ENCODE measurements around the gene VPS9D1. TPM values are rescaled to one million over a fixed set of nuclear protein-coding genes. Genes with fewer than 3 reads are reported as not detected.
"Not testable (repeated sequence)": the region's sequence is repeated elsewhere in the genome, so short reads cannot be mapped to it uniquely, and the experiment has no call there.

VPS9D1 gene
- total RNA-seq, 1 donor from 2014 or later: 11.3 TPM

DNA sequence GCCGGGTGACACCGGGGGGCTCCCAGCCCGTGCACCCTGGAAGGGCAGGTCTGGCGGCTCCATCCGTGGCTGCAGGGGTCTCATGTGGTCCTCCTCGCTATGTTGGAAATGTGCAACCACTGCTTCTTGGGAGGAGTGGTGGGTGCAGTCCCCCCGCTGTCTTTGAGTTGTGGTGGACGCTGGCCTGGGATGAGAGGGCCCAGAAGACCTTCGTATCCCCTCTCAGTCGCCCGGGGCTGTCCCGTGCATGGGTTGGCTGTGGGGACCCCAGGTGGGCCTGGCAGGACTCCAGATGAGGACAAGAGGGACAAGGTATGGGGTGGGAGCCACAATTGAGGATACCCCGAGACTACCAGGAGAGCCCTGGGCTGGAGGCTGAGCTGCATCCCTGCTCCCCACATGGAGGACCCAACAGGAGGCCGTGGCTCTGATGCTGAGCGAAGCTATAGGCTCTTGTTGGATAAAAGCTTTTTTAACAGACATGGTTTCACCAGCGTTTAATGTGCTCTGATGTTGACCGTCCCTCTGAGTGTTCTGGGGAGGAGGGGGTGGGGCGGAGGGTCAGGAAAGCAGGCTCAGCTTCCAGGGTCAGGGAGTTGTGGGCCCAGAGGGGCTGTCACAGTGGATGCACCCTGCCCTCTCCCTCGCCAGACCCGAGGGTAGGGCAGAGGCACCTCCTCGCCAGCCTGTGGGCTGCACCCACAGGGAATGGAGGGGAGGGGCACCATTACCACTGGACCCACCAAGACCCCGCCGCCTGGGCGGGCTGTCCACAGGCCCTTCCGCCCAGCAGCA is 24.6 kb downstream of the VPS9D1 start:
- Histone ChIP-seq H3K4me2 (ENCODE audit: low read length) (no peak overlapping the region), H3K9me3 (ENCODE audit: insufficient read depth, low read depth, low read length) (no peaks in the 10 kb centered on the region), H3K9ac (ENCODE audit: low read length) (no peak overlapping the region), H4K20me1 (ENCODE audit: insufficient read depth, low read length) (peaks cover 42% of the 10 kb centered on the region), H3K79me2 (ENCODE audit: insufficient read depth, low read length) (no peaks in the 10 kb centered on the region), H3K4me1 (ENCODE audit: insufficient read depth, low read length) (peaks cover 12% of the 10 kb centered on the region), H3K36me3 (ENCODE audit: insufficient read depth, low read length) (peaks cover 9% of the 10 kb centered on the region), H2AFZ (ENCODE audit: low read depth, low read length) (no peak overlapping the region), H3K27me3 (ENCODE audit: insufficient read depth, low read length) (no peaks in the 10 kb centered on the region), H3K4me3 (ENCODE audit: insufficient read depth, low read depth, low read length) (no peak overlapping the region), H3K27ac (ENCODE audit: low read depth, low read length) (no peak overlapping the region)
- Mint-ChIP-seq H3K9me3 (ENCODE audit: unreplicated experiment) (no peaks in the 10 kb centered on the region), H3K27me3 (ENCODE audit: low read depth, unreplicated experiment) (no peaks in the 10 kb centered on the region), H3K36me3 (ENCODE audit: low read depth, unreplicated experiment) (peaks cover 16% of the 10 kb centered on the region), H3K4me3 (ENCODE audit: unreplicated experiment) (no peak overlapping the region), H3K27ac (ENCODE audit: unreplicated experiment) (peak overlapping the region; percentile 41), H3K4me1 (ENCODE audit: low read depth, unreplicated experiment) (no peaks in the 10 kb centered on the region)
- FAIRE-seq: no peak
- no peak for DNase-seq (ENCODE audit: low read depth)
- TF ChIP-seq, protein P1, sequence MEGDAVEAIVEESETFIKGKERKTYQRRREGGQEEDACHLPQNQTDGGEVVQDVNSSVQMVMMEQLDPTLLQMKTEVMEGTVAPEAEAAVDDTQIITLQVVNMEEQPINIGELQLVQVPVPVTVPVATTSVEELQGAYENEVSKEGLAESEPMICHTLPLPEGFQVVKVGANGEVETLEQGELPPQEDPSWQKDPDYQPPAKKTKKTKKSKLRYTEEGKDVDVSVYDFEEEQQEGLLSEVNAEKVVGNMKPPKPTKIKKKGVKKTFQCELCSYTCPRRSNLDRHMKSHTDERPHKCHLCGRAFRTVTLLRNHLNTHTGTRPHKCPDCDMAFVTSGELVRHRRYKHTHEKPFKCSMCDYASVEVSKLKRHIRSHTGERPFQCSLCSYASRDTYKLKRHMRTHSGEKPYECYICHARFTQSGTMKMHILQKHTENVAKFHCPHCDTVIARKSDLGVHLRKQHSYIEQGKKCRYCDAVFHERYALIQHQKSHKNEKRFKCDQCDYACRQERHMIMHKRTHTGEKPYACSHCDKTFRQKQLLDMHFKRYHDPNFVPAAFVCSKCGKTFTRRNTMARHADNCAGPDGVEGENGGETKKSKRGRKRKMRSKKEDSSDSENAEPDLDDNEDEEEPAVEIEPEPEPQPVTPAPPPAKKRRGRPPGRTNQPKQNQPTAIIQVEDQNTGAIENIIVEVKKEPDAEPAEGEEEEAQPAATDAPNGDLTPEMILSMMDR (IDR thresholded peaks at IDR 0.05; ENCODE audit: insufficient read depth, low read depth, low read length): no peak
- TF ChIP-seq EZH2 (IDR thresholded peaks at IDR 0.05; ENCODE audit: insufficient read depth, low read length): no peak

DNA sequence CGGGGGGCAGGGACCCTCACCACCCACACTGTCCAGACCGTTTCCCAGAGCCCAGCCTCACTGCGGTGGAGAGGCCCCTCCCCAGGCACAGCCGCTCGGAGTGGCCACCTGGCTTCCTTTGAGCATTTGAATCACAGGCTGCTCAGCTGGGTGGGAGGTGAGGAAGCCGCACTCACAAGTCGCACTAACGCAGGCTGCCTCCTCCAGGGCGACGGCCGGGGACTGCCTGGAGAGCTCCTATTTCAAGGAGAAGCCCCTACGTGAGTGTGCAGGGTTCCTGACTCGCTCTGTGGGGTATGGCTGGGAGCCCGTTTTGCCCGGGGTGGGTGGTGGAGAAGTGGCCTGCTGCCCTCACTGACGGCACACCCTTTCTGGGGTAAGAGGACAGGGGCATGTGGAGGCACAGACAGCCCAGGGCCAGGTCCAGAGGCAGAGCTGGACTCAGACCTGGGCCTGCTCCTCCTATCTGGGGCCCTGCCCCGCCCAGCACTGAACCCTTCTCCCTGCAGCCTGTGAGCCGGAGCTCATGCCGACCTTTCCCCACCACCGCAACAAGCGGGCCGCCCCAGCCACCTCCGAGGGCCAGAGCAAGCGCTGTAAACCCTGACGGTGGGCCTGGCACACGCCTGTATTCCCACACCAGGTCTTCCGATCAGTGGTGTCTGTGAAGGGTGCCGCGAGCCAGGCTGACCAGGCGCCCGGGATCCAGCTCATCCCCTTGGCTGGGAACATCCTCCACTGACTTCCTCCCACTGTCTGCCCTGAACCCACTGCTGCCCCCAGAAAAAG is 25.4 kb downstream of the VPS9D1 start:
- no peak overlapping the region for H3K4me3 ChIP-seq (ENCODE audit: insufficient read depth, low read depth, low read length)
- Mint-ChIP-seq H3K36me3 (ENCODE audit: low read depth, unreplicated experiment) (peaks cover 16% of the 10 kb centered on the region), H3K27ac (ENCODE audit: unreplicated experiment) (peak overlapping the region; percentile 47), H3K27me3 (ENCODE audit: low read depth, unreplicated experiment) (no peaks in the 10 kb centered on the region), H3K9me3 (ENCODE audit: unreplicated experiment) (no peaks in the 10 kb centered on the region), H3K4me3 (ENCODE audit: unreplicated experiment) (no peak overlapping the region), H3K4me1 (ENCODE audit: low read depth, unreplicated experiment) (no peaks in the 10 kb centered on the region)
- no peaks in the 10 kb centered on the region for H3K9me3 ChIP-seq (ENCODE audit: insufficient read depth, low read depth, low read length)
- no peak overlapping the region for H3K27ac ChIP-seq (ENCODE audit: low read depth, low read length)
- TF ChIP-seq, protein P1 (IDR thresholded peaks at IDR 0.05; ENCODE audit: insufficient read depth, low read depth, low read length): no peak
- TF ChIP-seq EZH2 (IDR thresholded peaks at IDR 0.05; ENCODE audit: insufficient read depth, low read length): no peak
- FAIRE-seq: no peak
- H3K9ac ChIP-seq (ENCODE audit: low read length): no peak overlapping the region
- no peaks in the 10 kb centered on the region for H3K27me3 ChIP-seq (ENCODE audit: insufficient read depth, low read length)
- peaks cover 38% of the 10 kb centered on the region for H4K20me1 ChIP-seq (ENCODE audit: insufficient read depth, low read length)
- no peak overlapping the region for H2AFZ ChIP-seq (ENCODE audit: low read depth, low read length)
- peaks cover 9% of the 10 kb centered on the region for H3K36me3 ChIP-seq (ENCODE audit: insufficient read depth, low read length)
- H3K4me2 ChIP-seq (ENCODE audit: low read length): no peak overlapping the region
- no peak for DNase-seq (ENCODE audit: low read depth)
- H3K79me2 ChIP-seq (ENCODE audit: insufficient read depth, low read length): no peaks in the 10 kb centered on the region
- H3K4me1 ChIP-seq (ENCODE audit: insufficient read depth, low read length): peaks cover 5% of the 10 kb centered on the region

DNA sequence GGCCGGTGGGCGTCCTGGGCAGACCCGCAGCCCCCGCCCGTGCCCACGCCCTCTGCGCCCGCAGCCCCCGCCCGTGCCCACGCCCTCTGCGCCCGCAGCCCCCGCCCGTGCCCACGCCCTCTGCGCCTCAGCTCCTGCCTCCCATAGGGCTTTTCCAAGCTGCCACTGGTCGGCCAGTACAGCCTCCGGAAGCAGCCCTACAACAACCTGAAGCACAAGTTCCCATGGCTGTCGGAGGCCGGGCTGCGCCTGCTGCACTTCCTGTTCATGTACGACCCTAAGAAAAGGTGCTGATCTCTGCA is 26.0 kb downstream of the VPS9D1 start:
- H3K27me3 Mint-ChIP-seq (ENCODE audit: low read depth, unreplicated experiment); H3K9me3 ChIP-seq (ENCODE audit: insufficient read depth, low read depth, low read length); FAIRE-seq; H3K27me3 ChIP-seq (ENCODE audit: insufficient read depth, low read length); H3K4me1 ChIP-seq (ENCODE audit: insufficient read depth, low read length); H3K4me2 ChIP-seq (ENCODE audit: low read length); H3K79me2 ChIP-seq (ENCODE audit: insufficient read depth, low read length); H3K4me1 Mint-ChIP-seq (ENCODE audit: low read depth, unreplicated experiment); H3K9ac ChIP-seq (ENCODE audit: low read length); H3K27ac ChIP-seq (ENCODE audit: low read depth, low read length); DNase-seq (ENCODE audit: low read depth); H3K4me3 Mint-ChIP-seq (ENCODE audit: unreplicated experiment); H3K4me3 ChIP-seq (ENCODE audit: insufficient read depth, low read depth, low read length); H2AFZ ChIP-seq (ENCODE audit: low read depth, low read length); H3K27ac Mint-ChIP-seq (ENCODE audit: unreplicated experiment); H3K36me3 ChIP-seq (ENCODE audit: insufficient read depth, low read length); H3K9me3 Mint-ChIP-seq (ENCODE audit: unreplicated experiment): not testable (repeated sequence)
- peaks cover 16% of the 10 kb centered on the region for H3K36me3 Mint-ChIP-seq (ENCODE audit: low read depth, unreplicated experiment)
- H4K20me1 ChIP-seq (ENCODE audit: insufficient read depth, low read length): peaks cover 41% of the 10 kb centered on the region

Data from astrocyte (in vitro differentiated cells and primary cell).